ENCODE measurements around the gene PHLDA3. TPM values are rescaled to one million over a fixed set of nuclear protein-coding genes. Genes with fewer than 3 reads are reported as not detected.
A peak's percentile ranks its signal among the peaks of the same experiment; 100 is the strongest.

The PHLDA3 gene
- total and polyA plus RNA-seq, 2 donors (not counting 3 experiments of a cell fraction or from before 2014, with no cell fraction given): 21.4 to 29.5 TPM

GRCh38 chr1:201499795-201500669, 31.0 kb upstream of the PHLDA3 start:
- Histone ChIP-seq H3K79me2 (ENCODE audit: control insufficient read depth, insufficient read depth, low read length) (peaks cover 91% of the 10 kb centered on the region), H4K20me1 (replicated peaks; ENCODE audit: control insufficient read depth, extremely low read depth, insufficient read depth, low read length) (no peaks in the 10 kb centered on the region), H3K27me3 (ENCODE audit: control insufficient read depth in 2 of 2, insufficient read depth in 2 of 2, low read length in 2 of 2) (no peaks in the 10 kb centered on the region), H3K9ac (replicated peaks; ENCODE audit: extremely low read depth, insufficient read depth, low read length) (no peak overlapping the region), H3K4me1 (ENCODE audit: control insufficient read depth, extremely low read depth, insufficient read depth, low read length) (peaks cover 60% of the 10 kb centered on the region), H2AFZ (ENCODE audit: low read depth, low read length) (no peak overlapping the region), H3K4me2 (ENCODE audit: insufficient read depth, low read length) (no peak overlapping the region), H3K4me3 (replicated peaks in 1 of 3; ENCODE audit: insufficient read depth in 1 of 3, low read depth in 1 of 3, low read length in 3 of 3) (no peak overlapping the region), H3K9me3 (replicated peaks; ENCODE audit: control insufficient read depth, insufficient read depth, low read length) (no peaks in the 10 kb centered on the region), H3K27ac (ENCODE audit: insufficient read depth, low read depth, low read length) (peak overlapping the region; percentile 28), H3K36me3 (ENCODE audit: control insufficient read depth in 2 of 2, extremely low read depth in 1 of 2, insufficient read depth in 2 of 2, low read length in 2 of 2) (peaks cover 3 to 4% of the 10 kb centered on the region in 2 experiments), H3K9me1 (replicated peaks; ENCODE audit: control insufficient read depth, extremely low read depth, insufficient read depth, low read length) (no peaks in the 10 kb centered on the region)
- no peak for TF ChIP-seq FOS (IDR thresholded peaks at IDR 0.05; ENCODE audit: borderline replicate concordance, insufficient read depth, low read length)
- no peak for TF ChIP-seq POLR2AphosphoS5 (IDR thresholded peaks at IDR 0.05; ENCODE audit: insufficient read depth, low read depth, low read length)
- peak; percentile 21 for TF ChIP-seq POLR2A (IDR thresholded peaks at IDR 0.05; ENCODE audit: low read depth, low read length)
- no peak for TF ChIP-seq EZH2 (IDR thresholded peaks at IDR 0.05; ENCODE audit: borderline replicate concordance, low read depth, low read length, severe bottlenecking)
- intact Hi-C loops (cut with micrococcal nuclease) (no loop called here), dilution Hi-C loops (cut with MboI; ENCODE audit: extremely low pct_ligation_motif_present, low sequenced_read_pairs) (no loop called here)
- POLR2A ChIA-PET: interaction anchor here (0.6 to 7.8 kb wide), 3 partner anchors 11 to 31 kb away, joined by 5 to 124 read pairs (median 6); partner anchors contain the start of gene PHLDA3
- FAIRE-seq (no peak), DNase-seq (ENCODE audit: low read depth, low spot score) (no peak)
- CTCF ChIA-PET: interaction anchor here (1.5 to 28.3 kb wide), 3 partner anchors 6 to 52 kb away, joined by 5 to 1317 read pairs (median 1317); partner anchors contain the start of gene CSRP1
- no TSS peak for BruUV-seq (replicated peaks)

GRCh38 chr1:201499191-201499590, 30.2 kb upstream of the PHLDA3 start:
- ChIA-PET CTCF (interaction anchor here (1.6 to 28.3 kb wide), 3 partner anchors 6 to 23 kb away, joined by 3 to 1317 read pairs (median 1317); partner anchors contain the start of gene CSRP1), POLR2A (interaction anchor here (2.0 kb wide), 1 partner anchor 30 kb away, joined by 6 read pairs; the partner anchor contains the start of gene PHLDA3)
- peak; percentile 8 for FAIRE-seq
- H3K79me2 ChIP-seq (ENCODE audit: control insufficient read depth, insufficient read depth, low read length): peaks cover 89% of the 10 kb centered on the region
- BruUV-seq (replicated peaks): no TSS peak
- H3K9me1 ChIP-seq (replicated peaks; ENCODE audit: control insufficient read depth, extremely low read depth, insufficient read depth, low read length): no peaks in the 10 kb centered on the region
- no peak for DNase-seq (ENCODE audit: low read depth, low spot score)
- H4K20me1 ChIP-seq (replicated peaks; ENCODE audit: control insufficient read depth, extremely low read depth, insufficient read depth, low read length): no peaks in the 10 kb centered on the region
- no peaks in the 10 kb centered on the region for H3K27me3 ChIP-seq (ENCODE audit: control insufficient read depth in 2 of 2, insufficient read depth in 2 of 2, low read length in 2 of 2)
- H3K9me3 ChIP-seq (replicated peaks; ENCODE audit: control insufficient read depth, insufficient read depth, low read length): no peaks in the 10 kb centered on the region
- peaks cover 5 to 9% of the 10 kb centered on the region in 2 experiments for H3K36me3 ChIP-seq (ENCODE audit: control insufficient read depth in 2 of 2, extremely low read depth in 1 of 2, insufficient read depth in 2 of 2, low read length in 2 of 2)
- no peak overlapping the region for H3K4me3 ChIP-seq (replicated peaks in 1 of 3; ENCODE audit: insufficient read depth in 1 of 3, low read depth in 1 of 3, low read length in 3 of 3)
- no peak overlapping the region for H3K9ac ChIP-seq (replicated peaks; ENCODE audit: extremely low read depth, insufficient read depth, low read length)
- H3K27ac ChIP-seq (ENCODE audit: insufficient read depth, low read depth, low read length): no peak overlapping the region
- dilution Hi-C loops (cut with MboI; ENCODE audit: extremely low pct_ligation_motif_present, low sequenced_read_pairs) (no loop called here), intact Hi-C loops (cut with micrococcal nuclease) (no loop called here)
- H3K4me2 ChIP-seq (ENCODE audit: insufficient read depth, low read length): no peak overlapping the region
- H2AFZ ChIP-seq (ENCODE audit: low read depth, low read length): no peak overlapping the region
- H3K4me1 ChIP-seq (ENCODE audit: control insufficient read depth, extremely low read depth, insufficient read depth, low read length): peaks cover 60% of the 10 kb centered on the region
- no peak for TF ChIP-seq FOS (IDR thresholded peaks at IDR 0.05; ENCODE audit: borderline replicate concordance, insufficient read depth, low read length)
- TF ChIP-seq POLR2AphosphoS5 (IDR thresholded peaks at IDR 0.05; ENCODE audit: insufficient read depth, low read depth, low read length): peak; percentile 5
- TF ChIP-seq GATA2 (IDR thresholded peaks at IDR 0.05; ENCODE audit: insufficient read depth, insufficient read length, low read depth, low read length): no peak
- TF ChIP-seq JUN (IDR thresholded peaks at IDR 0.05; ENCODE audit: borderline replicate concordance, insufficient read depth, insufficient read length, low read depth): no peak
